WERI-Rb-1 (cell line): ENCODE results near the gene UNC5B.
"Not testable (repeated sequence)": the region's sequence is repeated elsewhere in the genome, so short reads cannot be mapped to it uniquely, and the experiment has no call there.

Source experiments
- DNase-seq: peaks from one replicate; pipeline ENCODE4 v3.0.0-alpha.2; 2020
- H3K27ac ChIP-seq: fragments of 250-450 bp; sonication (Bioruptor Pico); 2 replicates; pipeline ENCODE4 v1.5.1; 2020; ENCODE audit warnings: mild to moderate bottlenecking, moderate library complexity
- H3K27me3 ChIP-seq: fragments of 250-450 bp; sonication (Bioruptor Pico); 2 replicates; pipeline ENCODE4 v1.5.1; 2021; ENCODE audit warnings: mild to moderate bottlenecking, low read depth, moderate library complexity; ENCODE audit not compliant: insufficient read depth, severe bottlenecking
- H3K36me3 ChIP-seq: fragments of 250-450 bp; sonication (Bioruptor Pico); 2 replicates; pipeline ENCODE4 v1.5.1; 2020; ENCODE audit warnings: mild to moderate bottlenecking, moderate library complexity
- H3K4me3 ChIP-seq: 2 replicates; pipeline ENCODE4 v1.5.1; 2011; ENCODE audit warnings: low read depth, mild to moderate bottlenecking, control low read depth, low read length
- H3K9me3 ChIP-seq: fragments of 250-450 bp; sonication (Bioruptor Pico); 2 replicates; pipeline ENCODE4 v1.5.1; 2021; ENCODE audit warnings: mild to moderate bottlenecking, moderate library complexity; ENCODE audit not compliant: severe bottlenecking
- CTCF ChIP-seq: IDR thresholded peaks from 2 replicates; pipeline ENCODE4 v1.5.1; 2011; ENCODE audit warnings: low read depth, mild to moderate bottlenecking, control low read depth, inconsistent platforms, low read length

UNC5B gene

GRCh38 chr10:71296086-71296485 lies 83.7 kb downstream of the UNC5B start:
- Histone ChIP-seq H3K27me3 (no peaks in the 10 kb centered on the region), H3K4me3 (no peak overlapping the region), H3K27ac (no peak overlapping the region), H3K36me3 (peaks cover 41% of the 10 kb centered on the region), H3K9me3 (no peaks in the 10 kb centered on the region)
- TF ChIP-seq CTCF: no peak
- no peak for DNase-seq

GRCh38 chr10:71296811-71297210 lies 84.4 kb downstream of the UNC5B start:
- not testable (repeated sequence) for H3K9me3 ChIP-seq, H3K4me3 ChIP-seq, DNase-seq, H3K27me3 ChIP-seq, H3K27ac ChIP-seq
- H3K36me3 ChIP-seq: peaks cover 37% of the 10 kb centered on the region

- H3K36me3 ChIP-seq: peaks cover 32% of the 10 kb centered on the region
- TF ChIP-seq CTCF: no peak
- H3K4me3 ChIP-seq: no peak overlapping the region
- no peaks in the 10 kb centered on the region for H3K27me3 ChIP-seq
- H3K27ac ChIP-seq: no peak overlapping the region
- DNase-seq: no peak
- no peaks in the 10 kb centered on the region for H3K9me3 ChIP-seq
These were observed 85.0 kb downstream of the UNC5B start for GRCh38 chr10:71297343-71297742.

GRCh38 chr10:71299071-71299785 lies 86.9 kb downstream of the UNC5B start:
- H3K4me3 ChIP-seq: no peak overlapping the region
- peaks cover 27% of the 10 kb centered on the region for H3K36me3 ChIP-seq
- no peaks in the 10 kb centered on the region for H3K9me3 ChIP-seq
- no peak for DNase-seq
- TF ChIP-seq CTCF: no peak
- H3K27me3 ChIP-seq: no peaks in the 10 kb centered on the region
- H3K27ac ChIP-seq: no peak overlapping the region

GRCh38 chr10:71300555-71301370 lies 88.4 kb downstream of the UNC5B start:
- TF ChIP-seq CTCF: no peak
- no peak overlapping the region for H3K4me3 ChIP-seq
- no peaks in the 10 kb centered on the region for H3K9me3 ChIP-seq
- peaks cover 21% of the 10 kb centered on the region for H3K36me3 ChIP-seq
- no peaks in the 10 kb centered on the region for H3K27me3 ChIP-seq
- H3K27ac ChIP-seq: no peak overlapping the region
- DNase-seq: no peak

GRCh38 chr10:71301371-71301916 lies 89.1 kb downstream of the UNC5B start:
- no peak for TF ChIP-seq CTCF
- peaks cover 18% of the 10 kb centered on the region for H3K36me3 ChIP-seq
- H3K9me3 ChIP-seq: no peaks in the 10 kb centered on the region
- DNase-seq: no peak
- H3K4me3 ChIP-seq: no peak overlapping the region
- no peaks in the 10 kb centered on the region for H3K27me3 ChIP-seq
- no peak overlapping the region for H3K27ac ChIP-seq
